ENCODE results near the gene FAM3D.

FAM3D gene

GRCh38 chr3:58626841-58627569 is 39.6 kb downstream of the FAM3D start:
- DNase-seq (ENCODE audit: low read depth), result no peak

DNA sequence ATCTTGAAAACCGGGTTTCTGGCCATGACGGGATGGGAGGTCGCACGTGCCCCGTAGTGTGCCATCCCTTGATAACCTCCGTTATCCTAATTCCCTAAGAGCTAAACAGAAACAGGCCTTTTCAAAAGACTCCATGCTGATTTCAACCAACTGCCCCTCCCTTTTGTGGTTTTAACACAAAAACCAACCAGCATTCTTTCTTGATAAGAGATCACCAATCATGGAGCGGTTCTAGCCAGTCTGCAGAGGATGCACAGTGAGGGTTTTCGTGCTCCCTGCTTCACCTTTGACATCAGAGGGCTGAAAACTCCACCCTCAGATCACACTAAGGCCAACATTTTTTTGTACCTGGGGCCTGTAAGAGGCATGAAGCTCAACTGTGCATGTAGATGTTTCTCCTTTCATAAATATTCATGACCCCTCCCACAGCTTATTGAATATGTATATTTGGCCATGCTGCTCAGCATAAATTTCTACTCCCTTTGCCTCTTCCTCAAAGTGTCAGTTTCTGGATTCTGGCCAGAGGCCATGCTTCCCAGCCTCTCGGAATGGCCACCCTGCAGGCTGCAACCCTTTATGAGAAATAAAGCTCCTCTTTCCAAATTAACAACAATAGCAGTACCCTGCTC is 41.3 kb downstream of the FAM3D start:
- no peak for DNase-seq (ENCODE audit: low read depth)

GRCh38 chr3:58624550-58624949 is 42.0 kb downstream of the FAM3D start:
- no peak for DNase-seq (ENCODE audit: low read depth)

DNA sequence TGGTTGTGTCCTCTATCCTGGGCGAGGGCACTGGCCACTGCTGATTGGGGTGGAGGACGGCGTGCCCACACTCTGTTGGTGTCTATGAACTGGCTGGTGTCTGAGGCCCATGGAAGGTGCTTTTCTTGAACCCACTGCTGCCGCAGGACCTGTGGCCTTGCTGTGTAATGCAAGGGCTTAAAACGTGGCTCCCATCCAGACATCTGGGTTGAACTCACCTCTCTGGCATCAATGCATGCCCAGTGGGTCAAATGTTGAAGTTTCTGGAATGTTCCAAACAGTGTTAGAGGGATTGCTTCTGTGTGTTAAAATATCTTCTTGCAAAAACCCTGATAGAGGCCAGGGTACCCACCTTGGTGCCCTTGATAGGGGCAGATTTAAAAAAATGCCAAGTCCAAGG is 42.6 kb downstream of the FAM3D start:
- DNase-seq (ENCODE audit: low read depth), result no peak

GRCh38 chr3:58623478-58623877 is 43.1 kb downstream of the FAM3D start:
- DNase-seq (ENCODE audit: low read depth), result no peak

DNA sequence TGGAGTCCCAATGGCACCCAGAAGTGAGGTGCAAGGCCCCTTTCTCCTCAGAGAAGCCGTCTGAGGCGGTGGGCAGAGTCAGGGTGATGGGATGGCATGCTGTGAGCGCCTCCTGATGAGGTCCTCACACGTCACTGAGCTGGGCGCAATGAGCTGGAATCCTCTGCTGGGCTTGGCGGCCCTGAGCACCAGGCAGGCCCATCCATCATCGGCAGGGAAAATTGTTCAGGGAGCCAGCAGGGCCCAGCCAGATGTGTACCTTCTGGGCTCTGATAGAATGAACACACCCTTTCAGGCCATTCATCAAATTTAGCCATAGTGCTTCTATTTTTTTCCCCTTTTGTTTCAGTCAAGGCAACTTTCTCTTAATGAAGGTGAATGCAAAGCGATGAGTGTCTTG is 43.7 kb downstream of the FAM3D start:
- DNase-seq (ENCODE audit: low read depth), result no peak

DNA sequence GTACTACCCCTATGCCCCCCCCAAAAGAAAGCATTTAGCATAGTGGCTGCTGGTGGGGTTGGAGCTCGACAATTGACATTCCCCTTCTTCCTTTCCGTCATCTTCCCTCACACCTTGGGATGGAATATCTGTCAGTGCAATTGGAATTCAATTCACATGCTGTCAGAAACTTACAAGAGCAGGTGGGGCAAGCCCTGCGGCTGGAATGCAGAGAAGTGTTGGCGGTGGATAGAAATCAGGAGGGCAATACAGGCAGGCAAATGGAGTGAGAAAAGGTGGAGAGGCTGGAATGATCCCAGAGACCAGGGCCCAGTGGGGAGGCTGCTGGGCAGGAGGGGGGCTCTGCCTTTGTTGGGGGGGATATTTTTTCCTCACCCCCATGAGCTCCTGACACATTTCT is 44.1 kb downstream of the FAM3D start:
- DNase-seq (ENCODE audit: low read depth), result no peak

GRCh38 chr3:58621086-58621830 is 45.3 kb downstream of the FAM3D start:
- no peak for DNase-seq (ENCODE audit: low read depth)

DNA sequence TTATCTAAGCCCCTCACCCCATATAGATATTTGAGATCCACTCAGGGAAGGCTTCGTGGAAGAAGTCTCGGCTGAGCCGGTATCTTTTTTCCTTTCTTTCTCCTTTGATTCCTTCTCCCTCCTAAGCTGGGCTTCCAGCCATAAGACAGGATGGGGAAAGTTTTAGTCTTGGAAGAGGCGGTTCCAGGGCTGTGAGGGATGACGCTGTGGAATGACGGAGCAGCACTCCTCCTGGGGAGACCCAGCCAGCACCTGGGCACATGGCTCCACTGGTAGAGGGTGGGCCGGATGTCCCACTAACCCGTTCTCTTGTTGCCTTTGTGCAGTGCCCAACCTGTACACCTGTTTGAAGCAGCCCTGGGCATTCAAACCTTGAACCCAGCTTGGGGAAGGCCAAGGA is 46.2 kb downstream of the FAM3D start:
- DNase-seq (ENCODE audit: low read depth), result no peak

GRCh38 chr3:58617338-58617761 is 49.2 kb downstream of the FAM3D start:
- no peak for DNase-seq (ENCODE audit: low read depth)

DNA sequence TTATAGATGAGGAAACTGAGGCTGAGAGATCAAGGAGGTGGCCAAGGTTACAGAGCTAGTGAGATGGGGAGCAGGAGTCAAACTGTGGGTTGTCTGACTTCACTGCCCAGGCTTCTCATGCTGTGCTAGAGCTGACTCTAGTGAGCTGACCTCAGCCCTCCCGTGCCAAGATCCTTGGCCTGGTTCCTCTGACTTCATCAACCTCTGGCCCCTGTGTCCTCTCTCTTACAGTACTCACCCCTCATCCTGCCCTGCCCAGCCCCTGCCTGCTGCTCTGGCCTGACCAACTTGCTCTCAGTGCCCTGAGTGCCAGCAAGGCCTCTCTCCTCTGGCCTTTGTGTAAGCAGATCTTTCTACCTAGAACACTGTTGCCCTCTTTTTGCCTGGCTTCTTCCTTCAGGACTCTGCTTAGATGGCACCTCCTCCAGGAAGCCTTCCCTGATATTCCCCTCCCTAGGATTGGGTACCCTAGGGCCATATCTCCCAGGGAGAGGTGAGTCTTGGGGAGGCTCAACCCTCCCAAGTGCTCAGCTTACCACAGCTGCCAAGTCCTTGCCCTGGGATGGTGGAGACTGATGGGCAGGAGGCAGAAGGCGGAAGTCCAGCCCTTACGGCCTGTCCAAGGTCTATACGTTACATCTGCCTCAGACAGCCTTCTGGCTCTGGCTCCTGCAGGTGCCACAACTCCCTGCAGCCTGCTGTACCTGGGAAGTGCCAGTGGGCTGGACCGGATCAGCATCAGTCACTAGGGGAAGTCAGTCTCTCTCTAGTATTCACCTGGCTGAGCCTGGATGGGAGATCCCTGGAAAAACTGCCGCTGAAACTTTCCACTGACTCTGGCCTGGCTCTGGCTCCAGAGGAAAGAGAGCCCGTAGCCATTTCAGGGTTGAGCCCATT is 53.1 kb downstream of the FAM3D start:
- no peak for DNase-seq (ENCODE audit: low read depth)

GRCh38 chr3:58612830-58613229 is 53.7 kb downstream of the FAM3D start:
- no peak for DNase-seq (ENCODE audit: low read depth)

DNA sequence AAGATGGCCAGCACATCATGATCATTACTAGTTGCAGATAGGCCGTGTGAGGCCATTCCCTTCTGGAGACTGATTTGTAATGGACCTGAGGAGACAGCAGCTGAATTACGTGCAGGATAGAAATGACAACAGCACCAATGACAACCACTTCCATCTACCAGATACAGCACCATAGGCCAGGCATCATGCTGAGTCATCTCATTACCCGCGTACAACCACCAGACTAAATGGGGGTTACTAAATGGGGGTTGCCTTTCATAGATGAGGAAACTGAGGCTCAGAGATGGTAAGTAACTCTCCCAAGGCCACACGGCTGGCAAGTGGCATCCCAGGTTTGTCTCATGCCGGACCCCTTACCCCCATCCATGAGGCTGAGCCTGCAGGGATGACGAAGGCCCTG is 56.6 kb downstream of the FAM3D start:
- no peak for DNase-seq (ENCODE audit: low read depth)

DNA sequence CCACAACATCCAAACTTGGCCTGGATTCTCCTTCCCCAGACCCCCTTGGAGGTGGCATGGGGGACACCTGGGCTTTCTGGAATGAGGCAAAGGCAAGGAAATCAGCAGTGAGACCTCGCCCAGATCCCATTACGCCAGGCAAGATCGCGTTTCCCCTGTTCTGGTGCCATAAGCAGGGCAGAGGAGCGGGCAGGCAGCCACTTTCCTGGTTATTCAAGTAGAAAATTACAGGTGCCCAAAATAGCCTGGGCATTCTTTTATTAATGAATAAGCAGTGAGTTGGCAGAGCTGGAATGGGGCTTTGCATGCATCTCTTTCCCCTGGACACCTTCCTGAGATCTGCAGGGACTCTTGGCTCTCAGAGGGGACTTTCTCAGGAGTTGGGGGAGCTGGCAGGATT is 57.9 kb downstream of the FAM3D start:
- no peak for DNase-seq (ENCODE audit: low read depth)

- no peak for DNase-seq (ENCODE audit: low read depth)
Observed at GRCh38 chr3:58607816-58608215, 58.8 kb downstream of the FAM3D start.

- no peak for DNase-seq (ENCODE audit: low read depth)
Observed at GRCh38 chr3:58606693-58607092, 59.9 kb downstream of the FAM3D start.

DNA sequence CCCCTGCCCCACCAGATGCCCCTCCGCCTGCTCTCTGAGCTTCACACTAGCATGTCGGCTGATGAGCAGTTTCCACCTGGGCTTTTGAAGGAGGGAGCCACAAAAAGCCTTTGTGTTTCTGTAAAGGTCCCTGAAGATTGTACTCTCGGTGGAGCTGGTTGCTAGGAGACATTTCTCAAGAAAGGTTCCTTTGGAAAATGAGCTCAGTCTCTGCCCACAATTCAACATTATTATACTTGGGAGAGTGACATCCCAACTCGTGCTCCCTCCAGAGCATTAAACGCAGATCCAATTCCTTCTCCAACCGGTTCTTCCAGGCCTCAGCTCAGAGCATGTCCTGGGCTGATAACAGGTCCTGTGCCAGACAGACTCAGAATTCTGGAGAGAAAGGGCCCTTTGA is 62.5 kb downstream of the FAM3D start:
- no peak for DNase-seq (ENCODE audit: low read depth)

- no peak for DNase-seq (ENCODE audit: low read depth)
Observed at GRCh38 chr3:58603606-58604005, 63.0 kb downstream of the FAM3D start.

GRCh38 chr3:58597770-58598310 is 68.7 kb downstream of the FAM3D start:
- no peak for DNase-seq (ENCODE audit: low read depth)

- no peak for DNase-seq (ENCODE audit: low read depth)
Observed at GRCh38 chr3:58596834-58597518, 69.6 kb downstream of the FAM3D start.

GRCh38 chr3:58594117-58594516 is 72.5 kb downstream of the FAM3D start:
- no peak for DNase-seq (ENCODE audit: low read depth)

Data from stromal cell of bone marrow (primary cell).